Suprapubic skin (tissue), 4 donors: ENCODE results near the gene CATSPERB.

ENCODE experiments used
- CTCF ChIP-seq, 2 donors: fragments of 200-600 bp in 1 of 2; fragments of 450-650 bp in 1 of 2; sonication (generic) in 1 of 2; IDR thresholded peaks; one replicate each; pipeline ENCODE4 v1.5.1; 2016 to 2019; ENCODE audit warnings: antibody characterized with exemption in 2 of 2, mild to moderate bottlenecking in 1 of 2, moderate library complexity in 1 of 2
- EP300 ChIP-seq: sonication (generic); formaldehyde crosslinking; IDR thresholded peaks from one replicate; pipeline ENCODE4 v1.6.1; 2017; ENCODE audit warnings: antibody characterized with exemption
- POLR2A ChIP-seq, 2 donors: fragments of 450-650 bp; IDR thresholded peaks; one replicate each; pipeline ENCODE4 v1.6.1; 2017; ENCODE audit warnings: antibody characterized with exemption in 2 of 2, mild to moderate bottlenecking in 2 of 2, moderate library complexity in 2 of 2
- POLR2AphosphoS5 ChIP-seq, 3 donors: sonication (generic); formaldehyde crosslinking; IDR thresholded peaks; one replicate each; pipeline ENCODE4 v1.6.1; 2017; ENCODE audit warnings: antibody characterized with exemption in 3 of 3

DNA sequence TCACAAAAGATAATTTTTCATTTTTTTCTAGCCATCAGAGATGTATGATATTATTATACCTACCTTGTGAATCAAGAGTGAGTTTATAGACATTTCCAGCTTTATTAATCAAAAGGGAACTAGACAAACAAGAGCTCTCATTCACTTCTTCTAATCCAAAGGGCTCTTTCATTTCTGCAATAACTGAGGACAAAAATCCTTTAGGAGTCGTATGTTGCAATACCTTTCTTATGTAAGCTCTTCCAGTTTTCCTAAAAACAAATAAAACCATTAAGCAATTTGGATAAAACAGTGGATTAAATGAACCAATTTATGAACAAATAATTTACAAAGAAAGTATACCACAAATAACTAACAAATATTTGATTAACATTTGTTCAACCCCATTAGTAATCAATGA is 107.1 kb downstream of the CATSPERB start:
- TF ChIP-seq CTCF (IDR thresholded peaks at IDR 0.05) (no peak), POLR2AphosphoS5 (IDR thresholded peaks at IDR 0.05) (no peak), POLR2A (IDR thresholded peaks at IDR 0.05) (no peak), EP300 (no peak)
